GM06990 (cell line): ENCODE data around the gene PHF19.

Experiments used
- DNase-seq: peaks from one replicate; pipeline ENCODE4 v3.0.0-alpha.2; 2011; ENCODE audit not compliant: insufficient read length; ENCODE audit errors: extremely low read depth
- H3K27me3 ChIP-seq: replicated peaks from 2 replicates; pipeline ENCODE4 v1.6.0; 2011; ENCODE audit warnings: low read length; ENCODE audit not compliant: control insufficient read depth, insufficient read depth
- H3K36me3 ChIP-seq: 2 replicates; pipeline ENCODE4 v1.5.1; 2011; ENCODE audit warnings: low read length; ENCODE audit not compliant: control insufficient read depth, insufficient read depth
- H3K4me3 ChIP-seq: replicated peaks from 2 replicates; pipeline ENCODE4 v1.5.1; 2011; ENCODE audit warnings: low read depth, mild to moderate bottlenecking, control low read depth, low read length
- CTCF ChIP-seq: IDR thresholded peaks from 2 replicates; pipeline ENCODE4 v1.5.1; 2011; ENCODE audit warnings: low read length, control low read depth, mild to moderate bottlenecking, inconsistent platforms; ENCODE audit not compliant: insufficient read depth, poor library complexity, severe bottlenecking

The PHF19 gene

DNA sequence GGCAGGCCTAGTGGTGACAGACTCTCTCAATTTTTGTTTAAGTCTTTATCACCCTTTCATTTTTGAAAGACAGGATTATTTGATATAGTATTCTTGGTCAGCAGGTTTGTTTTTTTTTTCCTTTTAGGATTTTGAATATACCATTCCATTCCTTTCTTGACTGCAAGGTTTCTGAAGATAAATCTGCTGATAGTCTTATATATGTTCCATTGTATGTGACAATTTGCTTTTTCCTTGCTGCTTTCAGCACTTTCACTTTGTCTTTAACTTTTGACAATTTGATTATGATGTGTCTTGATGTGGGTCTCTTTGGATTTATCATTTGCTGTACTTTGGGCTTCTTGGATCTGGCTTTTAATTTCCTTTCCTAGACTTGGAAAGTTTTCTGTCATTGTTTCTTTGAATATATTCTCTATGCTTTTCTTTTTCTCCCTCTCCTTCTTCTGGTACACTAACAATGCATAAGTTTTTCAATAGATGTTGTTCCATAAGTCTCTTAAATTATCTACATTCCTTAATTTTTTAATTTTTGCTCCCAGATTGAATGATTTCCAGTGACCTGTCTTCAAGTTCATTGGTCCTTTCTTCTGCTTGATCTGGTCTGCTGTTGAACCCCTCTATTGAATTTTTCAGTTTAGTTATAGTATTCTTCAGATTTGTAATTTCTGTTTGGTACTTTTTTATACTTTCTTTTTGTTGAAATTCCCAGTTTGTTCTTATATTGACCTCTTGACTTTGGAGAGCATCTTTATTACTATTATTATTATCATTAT, 69.2 kb downstream of the PHF19 start:
- H3K36me3 ChIP-seq, result no peaks in the 10 kb centered on the region
- no peak for TF ChIP-seq CTCF
- no peak overlapping the region for H3K4me3 ChIP-seq
- H3K27me3 ChIP-seq, result no peaks in the 10 kb centered on the region
- no peak for DNase-seq
